A673 (cell line): ENCODE measurements around the gene SEC63.

ENCODE experiments used
- EZH2 ChIP-seq: fragments of 200-600 bp; sonication (generic); IDR thresholded peaks from 2 replicates; pipeline ENCODE4 v1.6.1; 2017; ENCODE audit warnings: borderline replicate concordance, low read depth, mild to moderate bottlenecking, mixed read lengths, antibody characterized with exemption, low read length; ENCODE audit not compliant: poor library complexity, severe bottlenecking
- TF ChIP-seq, protein P1 (sequence below): fragments of 300-800, 200-600 bp; sonication (generic); conservative IDR thresholded peaks from 2 replicates; pipeline ENCODE4 v1.5.1; 2017; ENCODE audit warnings: low read depth, mild to moderate bottlenecking, antibody characterized with exemption, low read length, moderate library complexity, mixed read lengths

DNA sequence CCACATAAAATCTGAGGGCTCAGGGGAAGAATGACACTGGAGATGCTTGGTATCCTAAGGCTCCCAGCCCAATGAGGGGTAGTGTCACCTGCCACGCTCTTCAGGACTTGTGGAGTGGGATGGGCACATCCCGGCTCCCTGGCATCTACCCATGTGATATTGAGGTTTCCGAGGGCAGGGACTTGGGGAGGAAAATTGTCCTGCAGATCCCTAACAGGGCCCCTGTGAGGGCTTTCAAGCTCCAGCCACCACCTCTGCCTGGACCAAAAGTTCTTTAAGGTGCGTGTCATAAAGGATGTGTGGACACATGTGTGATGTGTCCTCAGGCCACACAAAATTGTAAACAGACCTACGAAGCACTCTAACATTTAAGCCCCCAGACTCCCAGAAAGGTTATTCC is 136.4 kb downstream of the SEC63 start:
- TF ChIP-seq, protein P1, sequence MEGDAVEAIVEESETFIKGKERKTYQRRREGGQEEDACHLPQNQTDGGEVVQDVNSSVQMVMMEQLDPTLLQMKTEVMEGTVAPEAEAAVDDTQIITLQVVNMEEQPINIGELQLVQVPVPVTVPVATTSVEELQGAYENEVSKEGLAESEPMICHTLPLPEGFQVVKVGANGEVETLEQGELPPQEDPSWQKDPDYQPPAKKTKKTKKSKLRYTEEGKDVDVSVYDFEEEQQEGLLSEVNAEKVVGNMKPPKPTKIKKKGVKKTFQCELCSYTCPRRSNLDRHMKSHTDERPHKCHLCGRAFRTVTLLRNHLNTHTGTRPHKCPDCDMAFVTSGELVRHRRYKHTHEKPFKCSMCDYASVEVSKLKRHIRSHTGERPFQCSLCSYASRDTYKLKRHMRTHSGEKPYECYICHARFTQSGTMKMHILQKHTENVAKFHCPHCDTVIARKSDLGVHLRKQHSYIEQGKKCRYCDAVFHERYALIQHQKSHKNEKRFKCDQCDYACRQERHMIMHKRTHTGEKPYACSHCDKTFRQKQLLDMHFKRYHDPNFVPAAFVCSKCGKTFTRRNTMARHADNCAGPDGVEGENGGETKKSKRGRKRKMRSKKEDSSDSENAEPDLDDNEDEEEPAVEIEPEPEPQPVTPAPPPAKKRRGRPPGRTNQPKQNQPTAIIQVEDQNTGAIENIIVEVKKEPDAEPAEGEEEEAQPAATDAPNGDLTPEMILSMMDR, result no peak
- TF ChIP-seq EZH2, result no peak
